GM12874 (cell line): ENCODE results near the gene THSD4.

Experiments
- TF ChIP-seq, protein P1 (sequence below): IDR thresholded peaks from 2 replicates; pipeline ENCODE4 v1.5.1; 2011; ENCODE audit warnings: low read depth, mild to moderate bottlenecking, control low read depth, low read length, moderate library complexity; ENCODE audit not compliant: insufficient read depth

The THSD4 gene

DNA sequence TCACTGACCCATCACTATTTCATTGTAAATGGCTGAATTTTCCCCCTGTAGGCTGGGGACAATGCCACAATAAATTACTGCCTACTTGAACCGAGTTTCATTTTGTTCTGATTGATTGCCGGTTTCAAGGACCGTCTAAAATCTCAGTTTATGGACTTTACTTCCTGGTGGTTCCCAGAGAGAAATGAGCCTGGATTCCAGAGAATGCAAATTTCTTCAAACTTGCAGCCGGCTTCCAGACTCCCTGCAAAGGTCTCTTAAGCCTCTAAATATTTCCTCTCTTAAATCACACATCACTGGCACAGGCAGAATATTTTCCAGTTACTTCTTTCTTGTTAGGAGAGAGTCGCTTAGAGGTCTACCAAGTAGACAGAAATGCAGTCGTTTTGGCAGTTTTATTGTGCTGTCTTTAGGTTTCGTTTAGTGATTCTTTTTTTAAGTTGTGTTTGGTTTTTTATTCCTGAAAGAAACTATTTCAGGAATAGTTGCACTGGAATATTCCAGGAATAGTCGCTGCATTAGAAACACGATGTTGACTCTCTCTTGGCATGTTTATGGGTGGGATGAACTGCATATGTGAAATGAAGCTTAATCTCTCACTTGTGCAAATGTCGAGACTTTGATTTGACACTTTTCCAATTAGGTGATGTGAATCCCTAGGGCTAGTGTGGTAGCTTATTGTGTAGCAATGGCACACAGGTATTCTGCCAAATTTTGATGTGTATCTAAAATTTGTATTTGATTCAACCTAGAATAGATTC is 411.0 kb downstream of the THSD4 start:
- TF ChIP-seq, protein P1, sequence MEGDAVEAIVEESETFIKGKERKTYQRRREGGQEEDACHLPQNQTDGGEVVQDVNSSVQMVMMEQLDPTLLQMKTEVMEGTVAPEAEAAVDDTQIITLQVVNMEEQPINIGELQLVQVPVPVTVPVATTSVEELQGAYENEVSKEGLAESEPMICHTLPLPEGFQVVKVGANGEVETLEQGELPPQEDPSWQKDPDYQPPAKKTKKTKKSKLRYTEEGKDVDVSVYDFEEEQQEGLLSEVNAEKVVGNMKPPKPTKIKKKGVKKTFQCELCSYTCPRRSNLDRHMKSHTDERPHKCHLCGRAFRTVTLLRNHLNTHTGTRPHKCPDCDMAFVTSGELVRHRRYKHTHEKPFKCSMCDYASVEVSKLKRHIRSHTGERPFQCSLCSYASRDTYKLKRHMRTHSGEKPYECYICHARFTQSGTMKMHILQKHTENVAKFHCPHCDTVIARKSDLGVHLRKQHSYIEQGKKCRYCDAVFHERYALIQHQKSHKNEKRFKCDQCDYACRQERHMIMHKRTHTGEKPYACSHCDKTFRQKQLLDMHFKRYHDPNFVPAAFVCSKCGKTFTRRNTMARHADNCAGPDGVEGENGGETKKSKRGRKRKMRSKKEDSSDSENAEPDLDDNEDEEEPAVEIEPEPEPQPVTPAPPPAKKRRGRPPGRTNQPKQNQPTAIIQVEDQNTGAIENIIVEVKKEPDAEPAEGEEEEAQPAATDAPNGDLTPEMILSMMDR, result no peak

DNA sequence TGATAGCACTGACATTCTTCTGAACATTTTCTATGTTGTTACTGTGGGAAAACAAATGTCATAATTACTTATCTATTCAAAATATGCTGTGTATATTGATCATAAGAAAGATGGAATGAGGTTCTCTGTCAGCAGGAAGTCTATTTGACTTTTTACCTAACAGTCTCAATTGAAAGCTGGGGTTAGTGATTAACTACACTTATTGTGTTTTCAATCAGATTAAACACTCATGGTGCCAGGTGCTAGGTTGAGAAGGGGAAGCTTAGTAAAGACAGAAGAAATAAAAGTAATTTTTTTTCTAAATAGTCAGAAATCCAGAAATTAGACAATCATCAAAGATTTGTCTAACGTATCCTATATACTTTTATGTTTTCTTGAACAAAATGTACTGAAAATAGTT is 414.1 kb downstream of the THSD4 start:
- TF ChIP-seq, protein P1, result no peak

DNA sequence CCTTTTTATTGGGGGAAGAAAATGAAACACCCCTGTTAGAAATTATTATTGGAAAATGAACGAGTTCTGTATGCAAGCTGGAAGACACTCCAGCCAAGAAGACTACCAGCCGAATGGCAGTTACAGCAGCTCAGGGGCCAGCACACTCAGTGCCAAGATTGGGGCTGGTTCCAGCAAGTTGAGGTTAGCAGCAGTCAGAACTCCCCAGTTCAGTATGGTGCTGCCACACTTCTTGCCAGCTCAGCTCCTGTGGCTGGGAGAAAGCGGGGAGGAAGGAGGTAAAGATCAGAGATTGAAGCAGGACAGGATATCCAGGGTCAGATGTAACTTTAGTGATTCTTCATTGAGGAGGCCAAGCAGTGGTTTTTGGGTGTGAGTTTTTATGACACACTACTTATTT is 414.8 kb downstream of the THSD4 start:
- TF ChIP-seq, protein P1, result no peak

DNA sequence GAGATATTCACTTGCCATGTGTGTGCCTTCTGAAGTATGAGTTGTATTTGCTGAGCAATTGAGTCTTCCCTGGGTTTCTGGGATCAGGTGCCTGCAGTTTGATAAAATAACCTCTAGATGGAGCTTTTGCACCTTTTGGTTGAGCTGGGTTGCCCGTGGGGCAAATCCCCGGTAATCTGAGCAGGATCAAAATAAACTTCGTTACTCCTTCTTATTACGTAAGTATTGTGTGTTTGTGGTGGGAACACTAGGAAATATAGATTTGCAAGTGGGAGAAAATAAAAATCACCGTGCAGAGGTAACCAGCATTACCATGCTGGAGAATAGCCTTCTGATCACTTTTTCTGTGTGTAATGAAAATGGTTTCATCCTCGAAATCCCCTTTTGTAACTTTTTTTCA is 417.7 kb downstream of the THSD4 start:
- TF ChIP-seq, protein P1, result peak; percentile 37; the same call in 1 of the 2 replicates

DNA sequence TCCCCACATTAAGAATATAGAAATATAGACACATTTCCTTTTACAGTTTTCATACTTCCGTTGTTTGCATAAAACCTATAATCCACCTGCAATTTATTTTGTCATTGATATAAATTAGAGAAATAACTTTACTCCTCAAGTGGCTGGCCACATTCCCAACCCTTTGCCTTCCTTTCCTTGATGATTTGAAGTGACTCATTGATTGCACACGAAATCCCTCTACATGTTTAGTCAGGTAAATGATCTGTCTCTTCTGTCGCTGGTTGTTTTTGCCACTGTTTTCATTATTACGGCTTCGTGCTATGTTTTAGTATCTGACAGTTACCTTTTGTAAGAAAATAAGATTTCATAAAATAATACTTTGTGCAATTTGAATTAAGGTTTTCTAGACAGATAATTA is 422.9 kb downstream of the THSD4 start:
- TF ChIP-seq, protein P1, result no peak

DNA sequence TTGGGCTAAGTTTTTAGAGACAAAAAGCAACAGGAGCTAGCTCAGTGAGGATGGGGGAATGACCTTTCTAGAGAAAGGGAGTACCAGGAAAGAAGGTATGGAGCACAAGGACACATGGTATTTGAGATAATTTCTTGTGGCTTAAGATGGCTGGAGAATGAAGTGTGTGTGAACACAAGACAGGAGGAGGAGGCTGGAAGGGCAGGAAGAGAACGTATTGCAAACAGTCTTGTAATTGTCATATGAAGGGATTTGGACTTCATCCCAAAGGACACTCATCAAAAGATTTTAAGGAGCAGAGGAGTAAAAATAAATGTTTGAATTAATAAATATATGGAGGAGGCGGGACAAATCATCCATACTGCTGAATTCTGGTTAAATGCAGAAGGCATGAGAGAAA is 426.5 kb downstream of the THSD4 start:
- TF ChIP-seq, protein P1, result no peak

DNA sequence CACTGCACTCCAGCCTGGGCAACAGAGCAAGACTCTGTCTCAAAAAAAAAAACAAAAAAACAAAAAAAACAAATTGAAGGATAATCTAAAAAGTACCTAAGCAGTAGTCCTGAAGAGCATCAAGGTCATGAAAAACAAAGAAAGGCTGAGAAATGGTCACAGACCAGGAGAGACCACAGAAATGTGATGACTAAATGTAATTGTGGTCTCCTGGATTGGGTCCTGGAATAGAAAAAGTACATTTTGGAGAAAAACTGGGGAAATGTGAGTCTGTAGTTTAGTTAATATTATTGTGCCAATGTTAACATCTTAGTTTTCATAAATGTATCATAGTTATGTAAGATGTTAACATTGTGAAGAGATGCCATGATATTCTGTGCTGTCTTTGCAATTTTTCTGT is 427.6 kb downstream of the THSD4 start:
- TF ChIP-seq, protein P1, result no peak
